Kidney epithelial cell (primary cell): ENCODE measurements around the gene NLRC5. TPM values are rescaled to one million over a fixed set of nuclear protein-coding genes. Genes with fewer than 3 reads are reported as not detected.
A peak's percentile ranks its signal among the peaks of the same experiment; 100 is the strongest.

Experiments
- DNase-seq: peaks from one replicate; pipeline ENCODE4 v3.0.0-alpha.2; 2010; ENCODE audit warnings: low read depth
- H3K27me3 ChIP-seq: 2 replicates; pipeline ENCODE4 v1.6.0; 2011; ENCODE audit warnings: low read length; ENCODE audit not compliant: control insufficient read depth, insufficient read depth
- H3K36me3 ChIP-seq: 2 replicates; pipeline ENCODE4 v1.5.1; 2011; ENCODE audit warnings: low read length; ENCODE audit not compliant: control insufficient read depth, insufficient read depth
- H3K4me3 ChIP-seq: 2 replicates; pipeline ENCODE4 v1.5.1; 2011; ENCODE audit warnings: low read depth, mild to moderate bottlenecking, control low read depth, low read length
- total RNA-seq: library from RNA; depleted of rRNA; stranded (reverse); fragments of >200 nt; gene quantifications from 2 replicates; pipeline ENCODE4 v1.2.3, GENCODE V29; 2015
- TF ChIP-seq, protein P1 (sequence below): IDR thresholded peaks from 2 replicates; pipeline ENCODE4 v1.5.1; 2011; ENCODE audit warnings: mild to moderate bottlenecking, moderate library complexity, low read length, control low read depth, inconsistent platforms; ENCODE audit not compliant: insufficient read depth, poor library complexity, severe bottlenecking

NLRC5 gene
- total RNA-seq, 1 donor from 2014 or later = 7.7 TPM

DNA sequence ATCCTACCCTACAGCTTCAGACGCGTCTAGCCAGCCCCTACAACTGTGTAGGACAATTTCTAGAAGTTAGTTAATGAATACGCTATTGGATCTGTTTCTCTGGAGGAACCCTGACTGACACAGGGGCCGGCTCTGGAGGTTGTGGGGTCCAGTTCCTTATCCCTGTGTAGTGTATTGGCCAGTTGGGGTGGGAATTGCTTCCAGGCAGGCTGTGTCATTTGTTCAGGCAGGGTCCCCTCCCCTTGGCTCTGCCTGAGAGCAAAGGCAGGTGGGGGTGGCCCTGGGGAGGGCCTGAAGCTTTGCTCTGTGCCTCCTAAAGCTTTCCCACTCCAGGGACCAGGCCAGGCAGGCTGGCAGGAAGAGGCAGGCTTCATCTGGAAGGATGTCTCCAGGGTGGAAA lies 39.3 kb upstream of the NLRC5 start:
- Histone ChIP-seq H3K27me3 (no peaks in the 10 kb centered on the region), H3K36me3 (peaks cover 1% of the 10 kb centered on the region), H3K4me3 (no peak overlapping the region)
- DNase-seq = no peak
- TF ChIP-seq, protein P1, sequence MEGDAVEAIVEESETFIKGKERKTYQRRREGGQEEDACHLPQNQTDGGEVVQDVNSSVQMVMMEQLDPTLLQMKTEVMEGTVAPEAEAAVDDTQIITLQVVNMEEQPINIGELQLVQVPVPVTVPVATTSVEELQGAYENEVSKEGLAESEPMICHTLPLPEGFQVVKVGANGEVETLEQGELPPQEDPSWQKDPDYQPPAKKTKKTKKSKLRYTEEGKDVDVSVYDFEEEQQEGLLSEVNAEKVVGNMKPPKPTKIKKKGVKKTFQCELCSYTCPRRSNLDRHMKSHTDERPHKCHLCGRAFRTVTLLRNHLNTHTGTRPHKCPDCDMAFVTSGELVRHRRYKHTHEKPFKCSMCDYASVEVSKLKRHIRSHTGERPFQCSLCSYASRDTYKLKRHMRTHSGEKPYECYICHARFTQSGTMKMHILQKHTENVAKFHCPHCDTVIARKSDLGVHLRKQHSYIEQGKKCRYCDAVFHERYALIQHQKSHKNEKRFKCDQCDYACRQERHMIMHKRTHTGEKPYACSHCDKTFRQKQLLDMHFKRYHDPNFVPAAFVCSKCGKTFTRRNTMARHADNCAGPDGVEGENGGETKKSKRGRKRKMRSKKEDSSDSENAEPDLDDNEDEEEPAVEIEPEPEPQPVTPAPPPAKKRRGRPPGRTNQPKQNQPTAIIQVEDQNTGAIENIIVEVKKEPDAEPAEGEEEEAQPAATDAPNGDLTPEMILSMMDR = no peak

DNA sequence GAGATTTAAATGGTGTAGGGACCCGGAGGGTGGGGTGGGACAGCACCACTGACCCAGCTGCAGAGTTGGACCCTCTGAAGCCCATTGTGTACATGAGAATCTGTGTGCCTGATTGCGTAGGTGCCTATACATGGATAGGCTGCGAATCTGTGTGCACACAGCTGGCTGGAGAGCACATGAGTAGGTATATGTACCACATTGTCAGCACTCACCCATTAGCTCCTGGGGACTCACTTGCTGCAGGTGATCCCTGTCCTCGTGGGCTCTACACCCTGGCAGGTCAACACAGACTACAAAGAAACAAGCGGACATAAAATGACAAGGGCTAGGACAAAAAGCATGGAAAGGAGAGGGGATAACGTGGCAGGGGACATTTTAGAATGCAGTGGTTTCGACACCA lies 38.9 kb upstream of the NLRC5 start:
- no peak for DNase-seq
- no peak overlapping the region for H3K4me3 ChIP-seq
- TF ChIP-seq, protein P1 = no peak

DNA sequence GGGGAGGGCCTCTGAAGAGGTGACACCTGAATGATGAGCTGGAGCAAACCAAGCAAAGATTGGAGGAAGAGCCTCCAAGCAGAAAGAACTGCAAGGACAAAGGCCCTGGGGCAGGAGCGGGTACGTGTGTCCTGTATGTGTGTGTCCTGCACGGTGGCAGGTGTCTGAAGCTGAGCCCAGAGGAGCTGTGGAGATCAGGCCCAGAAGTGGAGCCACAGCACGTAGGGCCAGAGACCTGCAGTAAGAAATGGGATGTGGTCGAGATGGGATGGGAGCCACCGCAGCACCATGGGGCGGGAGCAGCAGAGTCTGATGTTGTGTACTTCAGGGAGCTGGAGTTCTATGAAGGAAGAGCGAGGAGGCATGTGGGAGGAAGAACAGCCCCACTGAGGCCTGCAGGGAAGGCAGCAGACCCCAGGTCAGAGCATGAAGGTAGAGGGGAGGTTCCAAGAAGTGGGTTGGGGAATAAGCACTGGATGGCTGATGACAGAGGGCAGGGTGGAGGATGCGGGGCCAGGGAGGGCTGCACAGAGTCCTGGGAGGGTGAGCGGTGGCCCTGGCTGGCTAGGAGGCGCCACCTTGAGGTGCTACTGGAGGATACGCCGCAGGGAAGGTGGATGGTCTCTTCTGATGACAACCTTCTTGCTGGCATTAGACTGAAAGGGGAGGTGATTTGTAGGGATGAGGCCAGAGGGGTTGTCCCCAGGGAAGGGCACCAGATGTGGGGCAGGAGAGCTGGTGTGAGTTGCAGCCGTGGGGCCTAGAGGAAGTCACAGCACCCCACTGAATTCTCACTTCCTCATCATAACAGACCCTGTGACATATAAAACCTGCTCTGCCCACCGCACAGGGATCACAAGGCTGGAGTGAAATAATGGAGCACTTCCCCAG lies 38.2 kb upstream of the NLRC5 start:
- Histone ChIP-seq H3K27me3 (no peaks in the 10 kb centered on the region), H3K4me3 (no peak overlapping the region), H3K36me3 (no peaks in the 10 kb centered on the region)
- no peak for DNase-seq
- TF ChIP-seq, protein P1 = peak; percentile 87

More for the DNA sequence above, 38.9 kb upstream of the NLRC5 start:
- Histone ChIP-seq H3K36me3 (no peaks in the 10 kb centered on the region), H3K27me3 (no peaks in the 10 kb centered on the region)

DNA sequence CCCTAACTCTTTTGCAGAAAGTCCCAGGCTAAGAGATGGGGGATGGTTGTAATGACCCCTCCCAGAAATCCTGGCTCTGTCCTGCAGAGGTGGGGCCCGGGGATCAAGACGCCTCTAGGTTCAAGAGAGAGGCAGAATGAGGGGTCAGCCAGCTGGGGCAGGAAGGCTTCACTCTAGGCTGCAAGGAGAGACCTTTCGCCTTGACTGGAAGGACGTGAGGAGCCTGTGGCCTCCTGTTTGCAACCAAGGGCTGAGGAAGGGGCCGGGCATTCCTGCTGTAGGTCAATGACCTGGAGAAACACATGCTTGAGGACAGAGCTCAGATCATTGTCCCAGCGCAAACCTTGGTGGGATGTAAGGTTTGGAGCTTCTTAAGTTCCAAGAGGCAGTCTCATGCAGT lies 36.4 kb upstream of the NLRC5 start:
- TF ChIP-seq, protein P1 = no peak
- H3K4me3 ChIP-seq = no peak overlapping the region
- DNase-seq = no peak
- no peaks in the 10 kb centered on the region for H3K36me3 ChIP-seq
- no peaks in the 10 kb centered on the region for H3K27me3 ChIP-seq

DNA sequence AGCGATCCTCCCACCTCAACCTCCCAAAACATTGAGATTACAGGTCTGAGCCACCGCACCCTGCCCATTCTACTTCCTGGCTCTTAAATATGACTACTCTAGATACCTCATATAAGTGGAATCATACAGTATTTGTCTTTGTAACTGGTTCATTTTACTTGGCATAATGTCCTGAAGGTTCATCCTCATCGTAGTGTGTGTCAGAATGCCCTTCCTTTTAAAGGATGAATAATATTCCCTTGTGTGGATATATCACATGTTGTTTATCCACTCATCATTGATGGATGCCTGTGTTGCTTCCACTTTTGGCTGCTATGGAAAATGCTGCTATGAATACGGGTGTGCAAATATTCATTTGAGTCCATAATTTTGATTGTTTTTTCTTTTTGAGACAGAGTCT lies 33.3 kb upstream of the NLRC5 start:
- DNase-seq = no peak
- H3K4me3 ChIP-seq = no peak overlapping the region
- H3K36me3 ChIP-seq = no peaks in the 10 kb centered on the region
- TF ChIP-seq, protein P1 = no peak
- no peaks in the 10 kb centered on the region for H3K27me3 ChIP-seq
